A673 (cell line): Measurements from ENCODE around the gene UNC5A. TPM values are rescaled to one million over a fixed set of nuclear protein-coding genes. Genes with fewer than 3 reads are reported as not detected.

Source experiments
- BruUV-seq: library from RNA; stranded (reverse); fragments of 400-500 nt; replicated peaks from 2 replicates; lab custom pipeline; 2021; lab: Mats Ljungman, UMichigan
- CTCF ChIA-PET: fragments of 300-600 bp; sonication (Branson Sonifier 250); formaldehyde crosslinking; loops from one replicate; lab custom pipeline; 2022; ENCODE audit warnings: antibody characterized with exemption; lab: Charles Lee
- POLR2A ChIA-PET: fragments of 300-600 bp; sonication (Branson Sonifier 250); formaldehyde crosslinking; loops from one replicate; lab custom pipeline; 2022; ENCODE audit warnings: antibody characterized with exemption; ENCODE audit not compliant: low non-redundant PET; lab: Charles Lee
- DNase-seq: peaks from one replicate; pipeline ENCODE4 v3.0.0-alpha.2; 2015; ENCODE audit warnings: low spot score
- H3K27ac ChIP-seq: fragments of 200-600 bp; sonication (generic); 2 replicates; pipeline ENCODE4 v1.5.1; 2016; ENCODE audit warnings: mixed run types, low read depth, mild to moderate bottlenecking, mixed read lengths, antibody characterized with exemption, low read length; ENCODE audit not compliant: poor library complexity, severe bottlenecking
- H3K27me3 ChIP-seq: fragments of 200-600 bp; sonication (generic); replicated peaks from 2 replicates; pipeline ENCODE4 v1.6.1; 2017; ENCODE audit warnings: mixed run types, low read depth, mild to moderate bottlenecking, mixed read lengths, antibody characterized with exemption, low read length; ENCODE audit not compliant: insufficient read depth, poor library complexity
- H3K36me3 ChIP-seq: fragments of 200-600 bp; sonication (generic); 2 replicates; pipeline ENCODE4 v1.6.1; 2016; ENCODE audit warnings: mixed run types, mild to moderate bottlenecking, mixed read lengths, antibody characterized with exemption, low read length; ENCODE audit not compliant: insufficient read depth, poor library complexity, severe bottlenecking
- H3K4me1 ChIP-seq: fragments of 200-600 bp; sonication (generic); 2 replicates; pipeline ENCODE4 v1.6.1; 2017; ENCODE audit warnings: mixed run types, mild to moderate bottlenecking, mixed read lengths, antibody characterized with exemption, low read length; ENCODE audit not compliant: insufficient read depth, poor library complexity, severe bottlenecking
- H3K4me3 ChIP-seq: fragments of 200-600 bp; sonication (generic); 2 replicates; pipeline ENCODE4 v1.5.1; 2016; ENCODE audit warnings: low read depth, mixed run types, mild to moderate bottlenecking, mixed read lengths, low read length; ENCODE audit not compliant: poor library complexity, severe bottlenecking
- H3K9me3 ChIP-seq: fragments of 200-600 bp; sonication (generic); 2 replicates; pipeline ENCODE4 v1.6.1; 2016; ENCODE audit warnings: mixed run types, low read depth, mild to moderate bottlenecking, mixed read lengths, antibody characterized with exemption, low read length; ENCODE audit not compliant: poor library complexity, severe bottlenecking
- CTCF ChIP-seq: fragments of 300-800, 200-600 bp; sonication (generic); conservative IDR thresholded peaks from 2 replicates; pipeline ENCODE4 v1.5.1; 2017; ENCODE audit warnings: low read depth, mild to moderate bottlenecking, antibody characterized with exemption, low read length, moderate library complexity, mixed read lengths
- EZH2 ChIP-seq: fragments of 200-600 bp; sonication (generic); IDR thresholded peaks from 2 replicates; pipeline ENCODE4 v1.6.1; 2017; ENCODE audit warnings: borderline replicate concordance, low read depth, mild to moderate bottlenecking, mixed read lengths, antibody characterized with exemption, low read length; ENCODE audit not compliant: poor library complexity, severe bottlenecking
- intact Hi-C: fragments of 100-400 bp; cut with micrococcal nuclease; formaldehyde crosslinking; loops from one replicate; pipeline ENCODE4 v1.10.0; 2022; ENCODE audit not compliant: unreplicated experiment
- total RNA-seq: library from RNA; stranded (reverse); gene quantifications from 2 replicates; pipeline ENCODE4 v1.2.3, GENCODE V29; 2021

The UNC5A gene
- total RNA-seq, 1 experiment from 2014 or later: 7.5 TPM

GRCh38 chr5:176830995-176831423 is 20.6 kb downstream of the UNC5A start:
- no peak overlapping the region for H3K27ac ChIP-seq
- POLR2A ChIA-PET: no interaction called here
- H3K4me3 ChIP-seq: no peak overlapping the region
- BruUV-seq: no TSS peak
- no peaks in the 10 kb centered on the region for H3K36me3 ChIP-seq
- H3K4me1 ChIP-seq: no peaks in the 10 kb centered on the region
- CTCF ChIA-PET: no interaction called here
- H3K9me3 ChIP-seq: no peaks in the 10 kb centered on the region
- no peak for DNase-seq
- no peak for TF ChIP-seq EZH2
- TF ChIP-seq CTCF: no peak
- no peaks in the 10 kb centered on the region for H3K27me3 ChIP-seq
- intact Hi-C loops: no loop called here

GRCh38 chr5:176831425-176831824 is 21.1 kb downstream of the UNC5A start:
- H3K9me3 ChIP-seq: no peaks in the 10 kb centered on the region
- H3K36me3 ChIP-seq: no peaks in the 10 kb centered on the region
- intact Hi-C loops: no loop called here
- H3K27ac ChIP-seq: no peak overlapping the region
- BruUV-seq: no TSS peak
- no peaks in the 10 kb centered on the region for H3K4me1 ChIP-seq
- no peak for DNase-seq
- TF ChIP-seq EZH2: no peak
- TF ChIP-seq CTCF: no peak
- H3K4me3 ChIP-seq: no peak overlapping the region
- ChIA-PET CTCF (no interaction called here), POLR2A (no interaction called here)
- H3K27me3 ChIP-seq: no peaks in the 10 kb centered on the region

DNA sequence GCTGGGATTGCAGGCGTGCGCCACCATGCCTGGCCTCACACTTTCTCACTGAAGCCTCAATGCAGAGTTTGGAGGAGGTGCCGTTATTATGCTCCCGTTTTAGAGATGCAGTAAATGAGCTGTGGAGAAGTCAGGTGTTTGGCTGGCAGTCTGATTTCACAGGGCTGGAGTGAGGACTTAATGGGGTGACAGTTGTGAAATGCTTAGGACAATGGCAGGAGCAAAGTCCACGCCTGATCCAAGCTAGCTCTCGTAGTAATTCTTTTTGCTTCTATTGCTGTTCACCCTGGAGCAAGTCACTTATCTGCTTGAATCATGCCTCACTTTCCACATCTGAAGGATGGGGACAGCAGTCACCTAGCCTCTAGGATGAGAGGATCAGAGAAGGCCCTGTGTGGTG is 21.8 kb downstream of the UNC5A start:
- H3K9me3 ChIP-seq: no peaks in the 10 kb centered on the region
- no peak for DNase-seq
- POLR2A ChIA-PET: interaction anchor here (0.5 kb wide), 1 partner anchor 180 kb away, joined by 7 read pairs; no protein-coding TSS in a partner anchor
- CTCF ChIA-PET: no interaction called here
- BruUV-seq: no TSS peak
- no peak overlapping the region for H3K27ac ChIP-seq
- intact Hi-C loops: no loop called here
- no peaks in the 10 kb centered on the region for H3K36me3 ChIP-seq
- no peak for TF ChIP-seq CTCF
- TF ChIP-seq EZH2: no peak
- no peaks in the 10 kb centered on the region for H3K27me3 ChIP-seq
- no peaks in the 10 kb centered on the region for H3K4me1 ChIP-seq
- H3K4me3 ChIP-seq: no peak overlapping the region
